ENCODE results near the gene INHBC.

INHBC gene

GRCh38 chr12:57469296-57470164 lies 34.9 kb downstream of the INHBC start:
- no peak for DNase-seq

GRCh38 chr12:57470286-57470969 lies 35.8 kb downstream of the INHBC start:
- DNase-seq = no peak

- DNase-seq = no peak
Observed at GRCh38 chr12:57470970-57471656, 36.5 kb downstream of the INHBC start.

- DNase-seq = no peak
Observed at GRCh38 chr12:57471661-57472060, 37.1 kb downstream of the INHBC start.

DNA sequence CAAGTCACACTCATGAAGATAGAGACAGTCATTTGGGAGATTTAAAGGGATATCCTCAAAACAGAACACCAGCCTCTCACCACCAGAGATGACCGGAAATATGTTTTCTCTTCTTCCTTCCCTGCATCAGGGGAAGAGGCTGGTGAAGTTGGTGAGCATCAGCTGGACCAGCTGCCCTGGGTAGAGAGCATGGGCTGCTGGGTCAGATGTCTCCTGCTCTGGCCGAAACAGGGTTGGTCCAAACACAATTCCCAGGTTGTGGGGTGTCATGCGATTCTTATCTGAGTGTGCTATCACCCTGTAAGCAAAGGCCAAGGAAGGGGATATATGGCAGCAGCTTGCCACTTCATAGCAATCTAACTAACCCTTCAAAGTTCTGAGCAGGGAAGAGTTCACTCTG lies 37.8 kb downstream of the INHBC start:
- DNase-seq = no peak

- DNase-seq = no peak
Observed at GRCh38 chr12:57473392-57473791, 38.8 kb downstream of the INHBC start.

DNA sequence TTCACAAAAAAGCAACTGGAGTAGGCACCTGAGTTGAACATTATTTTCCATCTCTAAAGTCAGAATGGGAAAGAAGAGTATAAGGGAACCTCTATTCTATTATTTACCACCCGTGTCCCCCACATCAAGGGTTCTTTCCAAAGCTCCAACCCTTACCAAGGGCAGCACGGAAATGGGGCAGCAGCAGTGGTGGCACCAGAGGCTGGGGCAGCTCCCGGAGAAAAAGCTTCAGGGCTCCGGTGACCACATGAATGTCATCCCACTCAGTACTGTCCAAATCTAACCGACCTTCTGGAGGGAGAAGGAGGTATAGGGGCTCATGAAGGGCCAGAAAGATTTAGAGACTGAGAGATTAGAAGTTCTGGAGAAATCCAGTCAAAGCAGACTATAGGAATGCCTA lies 39.3 kb downstream of the INHBC start:
- DNase-seq = no peak

DNA sequence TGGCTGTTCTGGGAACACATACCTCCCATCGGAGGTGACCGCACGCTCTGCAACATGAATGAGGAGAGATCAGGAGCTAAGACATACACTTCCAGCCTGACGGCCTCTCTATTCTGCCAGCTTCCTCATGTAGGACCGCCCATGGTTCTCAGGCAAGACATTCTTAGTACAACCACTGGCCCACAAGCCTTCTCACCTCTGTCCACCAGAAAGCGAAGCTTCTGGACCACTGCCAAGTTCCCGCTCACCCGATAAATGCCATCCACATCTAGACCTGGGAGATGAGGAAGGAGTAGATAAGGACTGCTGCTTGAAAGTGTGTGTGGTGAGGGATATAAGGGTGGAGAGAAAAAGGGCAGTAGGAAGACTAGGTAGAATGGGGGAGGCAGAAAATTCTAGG lies 39.8 kb downstream of the INHBC start:
- DNase-seq = no peak

- no peak for DNase-seq
Observed at GRCh38 chr12:57474862-57475261, 40.3 kb downstream of the INHBC start.

- no peak for DNase-seq
Observed at GRCh38 chr12:57475271-57476161, 40.9 kb downstream of the INHBC start.

- no peak for DNase-seq
Observed at GRCh38 chr12:57476162-57476992, 41.8 kb downstream of the INHBC start.

- no peak for DNase-seq
Observed at GRCh38 chr12:57476993-57477709, 42.6 kb downstream of the INHBC start.

DNA sequence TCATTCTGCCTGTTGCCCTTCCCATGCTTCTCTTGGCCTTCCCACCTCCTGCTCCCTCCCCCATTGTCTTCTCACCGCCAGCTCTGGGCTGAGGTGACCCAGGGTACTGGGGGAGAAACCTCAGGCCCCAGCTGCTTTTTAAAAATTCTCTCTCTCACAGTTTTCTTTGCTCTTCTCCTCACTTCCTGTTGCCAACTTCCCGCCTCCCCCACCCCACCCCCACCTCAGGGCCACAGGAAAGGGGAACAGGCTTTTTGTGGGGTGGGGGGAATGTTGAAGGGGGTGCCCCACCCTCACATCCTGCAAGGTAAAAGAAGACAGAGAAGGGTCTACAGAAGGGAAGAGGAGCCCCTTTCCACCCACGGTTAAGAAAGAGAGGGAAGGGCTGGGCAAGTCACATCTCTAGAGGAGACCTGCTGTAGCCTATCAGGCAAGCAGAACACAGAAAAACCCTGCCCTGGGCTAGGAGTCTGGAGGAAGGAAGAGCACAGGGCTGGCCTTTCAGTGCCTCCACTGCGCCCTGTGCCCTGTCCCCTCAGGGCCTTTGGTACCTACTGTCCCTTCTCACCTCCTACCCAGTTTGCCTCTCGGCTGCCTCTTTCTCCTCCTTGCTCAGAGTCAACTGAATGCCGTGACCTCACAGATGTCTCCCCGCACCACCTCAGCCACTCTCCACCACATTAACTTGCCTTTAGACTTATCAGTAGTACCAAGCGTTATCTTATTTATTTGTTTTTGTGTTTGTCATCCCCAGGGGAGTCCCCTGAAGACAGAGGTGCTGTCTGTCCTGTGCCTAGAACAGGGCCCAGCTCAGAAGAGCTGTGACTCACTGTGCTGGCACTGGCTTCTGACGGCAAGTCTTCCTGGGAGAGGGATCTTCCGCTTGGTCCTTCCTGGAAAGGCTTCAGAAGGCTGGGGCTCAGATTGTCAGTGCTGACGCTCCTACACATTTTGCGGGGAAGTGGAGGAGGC lies 43.4 kb downstream of the INHBC start:
- DNase-seq = no peak

- no peak for DNase-seq
Observed at GRCh38 chr12:57479043-57479375, 44.4 kb downstream of the INHBC start.

GRCh38 chr12:57479376-57480115 lies 45.0 kb downstream of the INHBC start, which contains the start of gene ARHGAP9:
TSS of gene ARHGAP9 (minus strand) at chr12:57479866. CDS start at chr12:57479406, 460 bp downstream.
- no peak for DNase-seq

GRCh38 chr12:57481671-57482070 lies 47.1 kb downstream of the INHBC start:
- no peak for DNase-seq

GRCh38 chr12:57483466-57483865 lies 48.9 kb downstream of the INHBC start:
- no peak for DNase-seq

DNA sequence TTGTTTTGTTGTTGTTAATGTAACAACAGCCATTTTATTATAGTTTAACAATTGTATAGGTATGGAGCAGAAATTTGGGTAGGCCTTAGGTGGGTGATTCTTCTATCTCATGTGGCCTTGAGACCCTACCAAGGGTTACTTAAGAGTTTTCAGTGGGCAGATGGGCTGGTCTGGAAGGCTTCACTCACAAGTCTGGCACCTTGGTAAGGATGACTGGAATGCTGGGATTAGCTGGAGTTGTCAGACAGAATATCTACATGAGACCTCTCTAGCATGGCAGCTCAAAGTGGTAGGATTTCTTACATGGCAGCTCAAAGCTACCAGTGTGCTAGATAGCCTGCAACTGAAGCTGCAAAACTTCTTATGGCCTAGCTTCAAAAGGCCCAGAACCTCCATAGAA lies 51.1 kb downstream of the INHBC start:
- DNase-seq = no peak

- no peak for DNase-seq
Observed at GRCh38 chr12:57487055-57487596, 52.5 kb downstream of the INHBC start.

Data from NCI-H1694 (cell line).